HepG2 (cell line): ENCODE results near the gene PSD4. TPM values are rescaled to one million over a fixed set of nuclear protein-coding genes. Genes with fewer than 3 reads are reported as not detected.

Experiments
- ARNTL ChIP-seq: sonication (generic); formaldehyde crosslinking; IDR thresholded peaks from 2 replicates; pipeline ENCODE4 v1.4.0; 2020; ENCODE audit warnings: mild to moderate bottlenecking, missing genetic modification reagents
- CHCHD3 ChIP-seq: sonication (generic); formaldehyde crosslinking; IDR thresholded peaks from 2 replicates; pipeline ENCODE4 v1.8.0; 2022; ENCODE audit warnings: mild to moderate bottlenecking, missing genetic modification reagents, moderate library complexity
- FOSL1 ChIP-seq: sonication (generic); formaldehyde crosslinking; IDR thresholded peaks from 2 replicates; pipeline ENCODE4 v1.9.0; 2021; ENCODE audit warnings: missing genetic modification reagents, borderline replicate concordance
- GLI4 ChIP-seq: sonication (generic); formaldehyde crosslinking; IDR thresholded peaks from 2 replicates; pipeline ENCODE4 v1.5.1; 2020; ENCODE audit warnings: missing genetic modification reagents, mild to moderate bottlenecking, moderate library complexity, borderline replicate concordance
- HNRNPH1 ChIP-seq: fragments of 200-400 bp; formaldehyde crosslinking; optimal IDR thresholded peaks from 2 replicates; pipeline ENCODE3; 2017; ENCODE audit warnings: mild to moderate bottlenecking, low read depth, low read length
- KDM5B ChIP-seq: sonication (generic); formaldehyde crosslinking; IDR thresholded peaks from 2 replicates; pipeline ENCODE4 v1.4.0; 2020; ENCODE audit warnings: missing genetic modification reagents, mild to moderate bottlenecking, borderline replicate concordance
- KLF16 ChIP-seq, 2 experiments: sonication (generic) in 1 of 2; formaldehyde crosslinking in 1 of 2; IDR thresholded peaks; 2 replicates each; pipeline versions ENCODE4 v1.6.1 to v1.8.0; 2016 to 2023; ENCODE audit warnings: missing genetic modification reagents in 2 of 2, missing compliant biosample characterization in 1 of 2
- NBN ChIP-seq: fragments of 450-650 bp; conservative IDR thresholded peaks from 2 replicates; pipeline ENCODE4 v1.6.1; 2017
- RORA ChIP-seq: sonication (generic); formaldehyde crosslinking; IDR thresholded peaks from 2 replicates; pipeline ENCODE4 v1.5.0; 2020; ENCODE audit warnings: mild to moderate bottlenecking, missing genetic modification reagents, moderate library complexity
- XBP1 ChIP-seq: sonication (generic); formaldehyde crosslinking; IDR thresholded peaks from 2 replicates; pipeline ENCODE4 v1.5.0; 2020; ENCODE audit warnings: missing genetic modification reagents
- ZBTB21 ChIP-seq: sonication (generic); formaldehyde crosslinking; IDR thresholded peaks from 2 replicates; pipeline ENCODE4 v1.4.0; 2020; ENCODE audit warnings: missing genetic modification reagents
- ZFP90 ChIP-seq: sonication (generic); formaldehyde crosslinking; IDR thresholded peaks from 2 replicates; pipeline ENCODE4 v1.8.0; 2022; ENCODE audit warnings: missing genetic modification reagents, mild to moderate bottlenecking, inconsistent platforms, borderline replicate concordance
- ZFP91 ChIP-seq: sonication (generic); formaldehyde crosslinking; IDR thresholded peaks from 2 replicates; pipeline ENCODE4 v1.9.0; 2022; ENCODE audit warnings: missing genetic modification reagents, mild to moderate bottlenecking, borderline replicate concordance
- ZNF124 ChIP-seq: sonication (generic); formaldehyde crosslinking; IDR thresholded peaks from 2 replicates; pipeline ENCODE4 v1.4.0; 2020; ENCODE audit warnings: missing genetic modification reagents
- ZNF33A ChIP-seq: sonication (generic); formaldehyde crosslinking; IDR thresholded peaks from 2 replicates; pipeline ENCODE4 v1.5.1; 2020; ENCODE audit warnings: missing genetic modification reagents, mild to moderate bottlenecking, moderate library complexity, borderline replicate concordance
- ZNF446 ChIP-seq: sonication (generic); formaldehyde crosslinking; IDR thresholded peaks from 2 replicates; pipeline ENCODE4 v1.5.0; 2020; ENCODE audit warnings: mild to moderate bottlenecking, missing genetic modification reagents
- ZNF619 ChIP-seq: sonication (generic); formaldehyde crosslinking; IDR thresholded peaks from 2 replicates; pipeline ENCODE4 v1.4.0; 2020; ENCODE audit warnings: mild to moderate bottlenecking, missing genetic modification reagents
- ZNF672 ChIP-seq: sonication (generic); formaldehyde crosslinking; IDR thresholded peaks from 2 replicates; pipeline ENCODE4 v1.8.1; 2022; ENCODE audit warnings: missing genetic modification reagents
- ZNF782 ChIP-seq: sonication (generic); formaldehyde crosslinking; IDR thresholded peaks from 2 replicates; pipeline ENCODE4 v1.4.0; 2020; ENCODE audit warnings: missing genetic modification reagents, mild to moderate bottlenecking, borderline replicate concordance
- ZSCAN25 ChIP-seq: sonication (generic); formaldehyde crosslinking; IDR thresholded peaks from 2 replicates; pipeline ENCODE4 v1.8.0; 2022; ENCODE audit warnings: mild to moderate bottlenecking, missing genetic modification reagents
- polyA plus RNA-seq, 8 experiments: library from polyadenylated mRNA; depleted of rRNA in 3 of 8; stranded (reverse) in 7 of 8; unstranded in 1 of 8; fragments of >200 nt; fragmentation: Illumina TruSeq in 4 of 8; extraction: Trizol in 4 of 8; gene quantifications; 2 replicates each; pipeline versions ENCODE4 v1.2.1 to v1.2.3, GENCODE V29; 2011 to 2016; ENCODE audit warnings: low read depth in 4 of 8, missing spikeins in 1 of 8, mixed read lengths in 1 of 8; ENCODE audit not compliant: insufficient read depth in 1 of 8
- total RNA-seq, 5 experiments: library from RNA; depleted of rRNA; stranded (reverse); fragments of >200 nt; fragmentation: Illumina TruSeq; extraction: Trizol; gene quantifications; 2 replicates each; pipeline ENCODE4 v1.2.3, GENCODE V29; 2016; ENCODE audit warnings: low read depth in 1 of 5
- TF ChIP-seq, protein P1 (sequence below): sonication (generic); formaldehyde crosslinking; IDR thresholded peaks from 2 replicates; pipeline ENCODE4 v1.4.0; 2020; ENCODE audit warnings: missing genetic modification reagents
- TF ChIP-seq, protein P2 (sequence below): sonication (generic); formaldehyde crosslinking; IDR thresholded peaks from 2 replicates; pipeline ENCODE4 v1.4.0; 2020; ENCODE audit warnings: missing genetic modification reagents
- TF ChIP-seq, protein P3 (sequence below): sonication (generic); formaldehyde crosslinking; IDR thresholded peaks from 2 replicates; pipeline ENCODE4 v1.5.0; 2020; ENCODE audit warnings: mild to moderate bottlenecking, missing genetic modification reagents, borderline replicate concordance

Gene PSD4
- total and polyA plus RNA-seq, 2 of the 13 experiments (the other 11 are each of a cell fraction or from before 2014, with no cell fraction given), result 5.8 to 9.4 TPM

DNA sequence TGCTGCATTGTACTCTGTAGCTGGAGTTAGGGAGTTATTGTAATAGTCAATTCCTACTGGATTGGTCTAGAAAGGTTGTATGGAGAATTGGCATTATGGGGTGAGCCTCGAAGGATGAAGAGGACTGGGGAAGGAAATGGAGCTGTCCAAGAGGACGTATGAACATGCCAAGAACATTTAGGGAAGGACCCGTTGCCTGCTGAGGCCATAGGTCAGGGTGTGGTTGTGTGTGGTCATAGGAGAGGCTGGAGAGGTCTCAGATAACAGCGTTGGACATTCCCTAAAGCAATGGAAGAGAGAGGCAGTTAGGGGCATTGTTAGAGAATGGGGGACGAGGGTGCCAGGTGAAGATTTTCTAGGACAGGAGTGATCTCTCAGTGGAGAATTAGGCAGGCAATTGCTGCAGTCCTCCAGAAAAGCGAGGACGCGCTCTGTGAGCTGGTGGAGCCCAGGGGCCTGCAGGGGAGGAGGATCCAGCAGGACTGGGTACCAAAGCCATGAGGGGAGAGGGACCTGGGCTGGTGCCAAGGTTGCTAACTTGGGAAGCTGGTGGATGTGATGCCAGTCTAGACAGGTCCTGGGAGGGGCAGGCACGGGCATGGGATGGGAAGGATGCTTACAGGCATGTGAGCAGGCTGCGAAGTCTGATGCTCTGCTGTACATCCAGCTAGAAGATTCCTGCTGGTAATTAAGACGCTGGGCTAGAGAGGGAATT is 9.4 kb upstream of the PSD4 start (continued):
- TF ChIP-seq KLF16 (CRISPR knock-in tag; IDR thresholded peaks at IDR 0.05) (no peak), ZNF33A (no peak), ZFP91 (no peak; the same call in 1 of the 2 replicates), ZFP90 (CRISPR knock-in tag) (0 out of 2 replicates have a peak, but pooled peaks have one; percentile 33), ZBTB21 (no peak), ZNF619 (peak; percentile 71; the same call in 1 of the 2 replicates), CHCHD3 (CRISPR knock-in tag) (no peak), ARNTL (CRISPR knock-in tag) (no peak), ZNF124 (CRISPR knock-in tag) (no peak), ZNF672 (CRISPR knock-in tag) (no peak), NBN (no peak), ZNF782 (CRISPR knock-in tag) (no peak), HNRNPH1 (no peak), ZNF446 (CRISPR knock-in tag) (no peak), RORA (no peak), KDM5B (CRISPR knock-in tag) (no peak), ZSCAN25 (CRISPR knock-in tag) (no peak), GLI4 (no peak), XBP1 (no peak), FOSL1 (no peak)
- TF ChIP-seq, protein P1, sequence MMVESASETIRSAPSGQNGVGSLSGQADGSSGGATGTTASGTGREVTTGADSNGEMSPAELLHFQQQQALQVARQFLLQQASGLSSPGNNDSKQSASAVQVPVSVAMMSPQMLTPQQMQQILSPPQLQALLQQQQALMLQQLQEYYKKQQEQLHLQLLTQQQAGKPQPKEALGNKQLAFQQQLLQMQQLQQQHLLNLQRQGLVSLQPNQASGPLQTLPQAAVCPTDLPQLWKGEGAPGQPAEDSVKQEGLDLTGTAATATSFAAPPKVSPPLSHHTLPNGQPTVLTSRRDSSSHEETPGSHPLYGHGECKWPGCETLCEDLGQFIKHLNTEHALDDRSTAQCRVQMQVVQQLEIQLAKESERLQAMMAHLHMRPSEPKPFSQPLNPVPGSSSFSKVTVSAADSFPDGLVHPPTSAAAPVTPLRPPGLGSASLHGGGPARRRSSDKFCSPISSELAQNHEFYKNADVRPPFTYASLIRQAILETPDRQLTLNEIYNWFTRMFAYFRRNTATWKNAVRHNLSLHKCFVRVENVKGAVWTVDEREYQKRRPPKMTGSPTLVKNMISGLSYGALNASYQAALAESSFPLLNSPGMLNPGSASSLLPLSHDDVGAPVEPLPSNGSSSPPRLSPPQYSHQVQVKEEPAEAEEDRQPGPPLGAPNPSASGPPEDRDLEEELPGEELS (CRISPR knock-in tag), result no peak
- TF ChIP-seq, protein P2, sequence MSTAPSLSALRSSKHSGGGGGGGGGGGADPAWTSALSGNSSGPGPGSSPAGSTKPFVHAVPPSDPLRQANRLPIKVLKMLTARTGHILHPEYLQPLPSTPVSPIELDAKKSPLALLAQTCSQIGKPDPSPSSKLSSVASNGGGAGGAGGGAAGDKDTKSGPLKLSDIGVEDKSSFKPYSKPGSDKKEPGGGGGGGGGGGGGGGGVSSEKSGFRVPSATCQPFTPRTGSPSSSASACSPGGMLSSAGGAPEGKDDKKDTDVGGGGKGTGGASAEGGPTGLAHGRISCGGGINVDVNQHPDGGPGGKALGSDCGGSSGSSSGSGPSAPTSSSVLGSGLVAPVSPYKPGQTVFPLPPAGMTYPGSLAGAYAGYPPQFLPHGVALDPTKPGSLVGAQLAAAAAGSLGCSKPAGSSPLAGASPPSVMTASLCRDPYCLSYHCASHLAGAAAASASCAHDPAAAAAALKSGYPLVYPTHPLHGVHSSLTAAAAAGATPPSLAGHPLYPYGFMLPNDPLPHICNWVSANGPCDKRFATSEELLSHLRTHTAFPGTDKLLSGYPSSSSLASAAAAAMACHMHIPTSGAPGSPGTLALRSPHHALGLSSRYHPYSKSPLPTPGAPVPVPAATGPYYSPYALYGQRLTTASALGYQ (CRISPR knock-in tag), result no peak
- TF ChIP-seq, protein P3, sequence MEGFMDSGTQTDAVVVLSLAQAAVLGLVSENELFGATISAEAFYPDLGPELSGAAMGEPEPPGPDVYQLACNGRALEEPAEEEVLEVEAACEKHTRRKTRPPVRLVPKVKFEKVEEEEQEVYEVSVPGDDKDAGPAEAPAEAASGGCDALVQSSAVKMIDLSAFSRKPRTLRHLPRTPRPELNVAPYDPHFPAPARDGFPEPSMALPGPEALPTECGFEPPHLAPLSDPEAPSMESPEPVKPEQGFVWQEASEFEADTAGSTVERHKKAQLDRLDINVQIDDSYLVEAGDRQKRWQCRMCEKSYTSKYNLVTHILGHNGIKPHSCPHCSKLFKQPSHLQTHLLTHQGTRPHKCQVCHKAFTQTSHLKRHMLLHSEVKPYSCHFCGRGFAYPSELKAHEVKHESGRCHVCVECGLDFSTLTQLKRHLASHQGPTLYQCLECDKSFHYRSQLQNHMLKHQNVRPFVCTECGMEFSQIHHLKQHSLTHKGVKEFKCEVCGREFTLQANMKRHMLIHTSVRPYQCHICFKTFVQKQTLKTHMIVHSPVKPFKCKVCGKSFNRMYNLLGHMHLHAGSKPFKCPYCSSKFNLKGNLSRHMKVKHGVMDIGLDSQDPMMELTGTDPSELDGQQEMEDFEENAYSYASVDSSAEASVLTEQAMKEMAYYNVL, result no peak
